Gastroesophageal sphincter (tissue), 4 donors: Measurements from ENCODE around the gene PARD6B. TPM values are rescaled to one million over a fixed set of nuclear protein-coding genes. Genes with fewer than 3 reads are reported as not detected.
A peak's percentile ranks its signal among the peaks of the same experiment; 100 is the strongest.
"Not testable (repeated sequence)": the region's sequence is repeated elsewhere in the genome, so short reads cannot be mapped to it uniquely, and the experiment has no call there.

ENCODE experiments used
- ATAC-seq: fragments of 150-250 bp; one replicate; pipeline ENCODE4 v1.9.1; 2016; ENCODE audit warnings: mild to moderate bottlenecking, moderate library complexity
- H3K27ac ChIP-seq, 4 donors: fragments of 200-600 bp; sonication (generic) in 3 of 4; 1 replicate in 3 of 4; 2 replicates in 1 of 4; pipeline ENCODE4 v1.5.1; 2016 to 2019
- H3K27me3 ChIP-seq: fragments of 200-600 bp; sonication (generic); one replicate; pipeline ENCODE4 v1.5.1; 2019
- H3K36me3 ChIP-seq, 2 donors: fragments of 200-600 bp; sonication (generic); one replicate each; pipeline ENCODE4 v1.5.1; 2019; ENCODE audit warnings: control low read depth in 1 of 2
- H3K4me1 ChIP-seq, 3 donors: fragments of 200-600 bp; sonication (generic); 1 replicate in 2 of 3; 2 replicates in 1 of 3; pipeline ENCODE4 v1.5.1; 2016 to 2019; ENCODE audit warnings: control low read depth in 2 of 3
- H3K4me3 ChIP-seq, 2 donors: fragments of 200-600 bp; sonication (generic); one replicate each; pipeline ENCODE4 v1.5.1; 2019; ENCODE audit warnings: mild to moderate bottlenecking in 1 of 2, moderate library complexity in 1 of 2
- H3K9me3 ChIP-seq, 3 donors: fragments of 200-600 bp; sonication (generic); one replicate each; pipeline ENCODE4 v1.5.1; 2017 to 2019; ENCODE audit warnings: control low read depth in 2 of 3
- EP300 ChIP-seq: sonication (generic); formaldehyde crosslinking; IDR thresholded peaks from one replicate; pipeline ENCODE4 v1.6.1; 2017; ENCODE audit warnings: antibody characterized with exemption, mild to moderate bottlenecking
- POLR2A ChIP-seq, 2 donors: fragments of 450-650 bp; IDR thresholded peaks; one replicate each; pipeline ENCODE4 v1.6.1; 2017; ENCODE audit warnings: antibody characterized with exemption in 2 of 2, mild to moderate bottlenecking in 2 of 2, moderate library complexity in 1 of 2
- POLR2AphosphoS5 ChIP-seq: sonication (generic); formaldehyde crosslinking; IDR thresholded peaks from one replicate; pipeline ENCODE4 v1.6.1; 2017; ENCODE audit warnings: antibody characterized with exemption
- WGBS, 2 donors: methylation state at CpG; one replicate each; pipeline ENCODE4 v1.1.5; 2018; ENCODE audit warnings: low coverage in 1 of 2; 5-methylcytosine and 5-hydroxymethylcytosine counted together
- total RNA-seq, 4 donors: library from RNA; depleted of rRNA; stranded (reverse); fragments of >200 nt; gene quantifications; one replicate each; pipeline ENCODE4 v1.1.0, GENCODE V29; 2016
- TF ChIP-seq, protein P1 (sequence below), 4 experiments: fragments of 200-600 bp in 2 of 4; fragments of 450-650 bp in 2 of 4; sonication (generic) in 1 of 4; IDR thresholded peaks; one replicate each; pipeline ENCODE4 v1.5.1; 2017 to 2019; ENCODE audit warnings: antibody characterized with exemption in 4 of 4, mild to moderate bottlenecking in 2 of 4, moderate library complexity in 2 of 4

PARD6B gene
- total RNA-seq, 4 donors from 2014 or later = 2.4 to 3.8 (median 2.8) TPM

- WGBS, 2 donors = 92 to 98% methylated on average over 10 to 11 of the region's 13 CpGs
- peaks cover 0 to 6% (median 0%) of the 10 kb centered on the region in 3 donors for H3K4me1 ChIP-seq
- no peak overlapping the region for H3K4me3 ChIP-seq
- H3K36me3 ChIP-seq = no peaks in the 10 kb centered on the region
- ATAC-seq = no peak
- no peaks in the 10 kb centered on the region for H3K27me3 ChIP-seq
- H3K9me3 ChIP-seq = no peaks in the 10 kb centered on the region
- TF ChIP-seq, protein P1, sequence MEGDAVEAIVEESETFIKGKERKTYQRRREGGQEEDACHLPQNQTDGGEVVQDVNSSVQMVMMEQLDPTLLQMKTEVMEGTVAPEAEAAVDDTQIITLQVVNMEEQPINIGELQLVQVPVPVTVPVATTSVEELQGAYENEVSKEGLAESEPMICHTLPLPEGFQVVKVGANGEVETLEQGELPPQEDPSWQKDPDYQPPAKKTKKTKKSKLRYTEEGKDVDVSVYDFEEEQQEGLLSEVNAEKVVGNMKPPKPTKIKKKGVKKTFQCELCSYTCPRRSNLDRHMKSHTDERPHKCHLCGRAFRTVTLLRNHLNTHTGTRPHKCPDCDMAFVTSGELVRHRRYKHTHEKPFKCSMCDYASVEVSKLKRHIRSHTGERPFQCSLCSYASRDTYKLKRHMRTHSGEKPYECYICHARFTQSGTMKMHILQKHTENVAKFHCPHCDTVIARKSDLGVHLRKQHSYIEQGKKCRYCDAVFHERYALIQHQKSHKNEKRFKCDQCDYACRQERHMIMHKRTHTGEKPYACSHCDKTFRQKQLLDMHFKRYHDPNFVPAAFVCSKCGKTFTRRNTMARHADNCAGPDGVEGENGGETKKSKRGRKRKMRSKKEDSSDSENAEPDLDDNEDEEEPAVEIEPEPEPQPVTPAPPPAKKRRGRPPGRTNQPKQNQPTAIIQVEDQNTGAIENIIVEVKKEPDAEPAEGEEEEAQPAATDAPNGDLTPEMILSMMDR (IDR thresholded peaks at IDR 0.05) = no peak
- TF ChIP-seq EP300 (no peak), POLR2AphosphoS5 (no peak), POLR2A (IDR thresholded peaks at IDR 0.05) (no peak)
- H3K27ac ChIP-seq = no peak overlapping the region
Measured at GRCh38 chr20:50711113-50711825, 20.1 kb upstream of the PARD6B start.

GRCh38 chr20:50712771-50713656 is 18.4 kb upstream of the PARD6B start:
- Histone ChIP-seq H3K9me3 (no peaks in the 10 kb centered on the region), H3K4me3 (no peak overlapping the region), H3K27ac (no peak overlapping the region), H3K36me3 (no peaks in the 10 kb centered on the region), H3K4me1 (peaks cover 0 to 6% (median 0%) of the 10 kb centered on the region in 3 donors), H3K27me3 (no peaks in the 10 kb centered on the region)
- TF ChIP-seq POLR2A (IDR thresholded peaks at IDR 0.05) = no peak
- TF ChIP-seq, protein P1 (IDR thresholded peaks at IDR 0.05) = no peak
- no peak for TF ChIP-seq POLR2AphosphoS5
- TF ChIP-seq EP300 = no peak
- ATAC-seq = no peak
- WGBS, 2 donors = 82 to 88% methylated on average over 3 to 7 of the region's 7 CpGs

- ATAC-seq = peak; percentile 58
- H3K27ac ChIP-seq = no peak overlapping the region
Measured at GRCh38 chr20:50713657-50714101, 17.7 kb upstream of the PARD6B start.

GRCh38 chr20:50714426-50714825 is 17.0 kb upstream of the PARD6B start:
- not testable (repeated sequence) for H3K4me1 ChIP-seq, H3K9me3 ChIP-seq, H3K27me3 ChIP-seq, H3K36me3 ChIP-seq, H3K27ac ChIP-seq, H3K4me3 ChIP-seq, ATAC-seq
- 89% methylated on average over 5 to 12 of the region's 12 CpGs for WGBS, 2 donors

More at GRCh38 chr20:50713657-50714101, 17.7 kb upstream of the PARD6B start:
- Histone ChIP-seq H3K27me3 (no peaks in the 10 kb centered on the region), H3K4me3 (no peak overlapping the region), H3K36me3 (no peaks in the 10 kb centered on the region), H3K9me3 (no peaks in the 10 kb centered on the region), H3K4me1 (peaks cover 0 to 6% (median 0%) of the 10 kb centered on the region in 3 donors)
- 18 to 32% methylated on average over 4 to 6 of the region's 7 CpGs for WGBS, 2 donors
- TF ChIP-seq EP300 = no peak
- TF ChIP-seq POLR2AphosphoS5 = no peak
- no peak for TF ChIP-seq POLR2A (IDR thresholded peaks at IDR 0.05)
- TF ChIP-seq, protein P1 (IDR thresholded peaks at IDR 0.05) = peak in 3 of 4 experiments; percentile 38 to 49 (median 48)

GRCh38 chr20:50715694-50716093 is 15.7 kb upstream of the PARD6B start:
- ATAC-seq = no peak
- 93% methylated on average over 2 of the region's 3 CpGs; no CpG with 5 or more reads in 1 of the 2 donors for WGBS, 2 donors
- H3K9me3 ChIP-seq = no peaks in the 10 kb centered on the region
- no peak overlapping the region for H3K27ac ChIP-seq
- H3K36me3 ChIP-seq = no peaks in the 10 kb centered on the region
- TF ChIP-seq, protein P1 (IDR thresholded peaks at IDR 0.05) = no peak
- TF ChIP-seq POLR2A (IDR thresholded peaks at IDR 0.05) = no peak
- no peak for TF ChIP-seq POLR2AphosphoS5
- no peak for TF ChIP-seq EP300
- peaks cover 0 to 6% (median 0%) of the 10 kb centered on the region in 3 donors for H3K4me1 ChIP-seq
- H3K4me3 ChIP-seq = no peak overlapping the region
- H3K27me3 ChIP-seq = no peaks in the 10 kb centered on the region
